Activated CD8-positive, alpha-beta memory T cell treated with anti-CD3 and anti-CD28 coated beads, Interleukin-2, amount 50 U/mL, for 4 hours (primary cell): ENCODE measurements around the gene GMPS.
"Not testable (repeated sequence)": the region's sequence is repeated elsewhere in the genome, so short reads cannot be mapped to it uniquely, and the experiment has no call there.

Source experiments
- DNase-seq: peaks from one replicate; pipeline ENCODE4 v3.0.0-alpha.2; 2020

GMPS gene

DNA sequence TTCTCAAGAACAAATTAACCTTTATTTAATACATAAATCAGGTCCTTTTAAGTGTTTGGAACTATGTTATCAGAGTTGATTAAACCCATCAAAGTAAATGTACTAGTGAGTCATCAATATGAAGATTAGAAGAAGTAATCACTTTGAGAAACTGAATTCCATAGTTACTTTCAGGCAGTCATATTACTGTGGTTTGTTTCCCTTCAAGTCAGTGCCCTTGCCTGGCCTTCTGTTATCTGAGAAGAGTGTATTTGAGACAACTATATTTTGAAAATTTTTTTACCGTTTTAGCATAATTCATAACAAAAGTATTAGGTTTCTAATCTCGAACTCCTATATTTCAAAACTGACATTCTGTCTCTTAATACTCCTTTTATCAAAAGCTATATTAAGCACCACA is 73.6 kb downstream of the GMPS start:
- DNase-seq: no peak

DNA sequence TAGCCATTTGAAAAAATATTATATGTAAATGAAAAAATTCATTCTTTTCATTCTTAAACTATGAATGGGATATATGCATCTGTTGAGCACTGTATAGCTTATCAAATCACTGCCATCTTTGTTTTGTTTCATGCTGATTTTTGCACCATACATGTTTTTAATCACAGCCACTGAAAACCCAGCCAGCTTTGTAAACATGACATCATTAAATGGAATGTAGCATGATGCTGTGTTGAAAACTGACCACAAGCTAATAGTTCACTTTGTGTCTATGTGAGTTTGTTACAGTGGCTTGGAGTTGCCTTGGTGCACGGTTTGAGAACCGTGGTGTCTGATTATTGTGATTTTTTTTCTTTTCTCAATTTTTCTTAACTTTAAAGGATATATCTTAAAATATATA is 75.7 kb downstream of the GMPS start:
- no peak for DNase-seq

DNA sequence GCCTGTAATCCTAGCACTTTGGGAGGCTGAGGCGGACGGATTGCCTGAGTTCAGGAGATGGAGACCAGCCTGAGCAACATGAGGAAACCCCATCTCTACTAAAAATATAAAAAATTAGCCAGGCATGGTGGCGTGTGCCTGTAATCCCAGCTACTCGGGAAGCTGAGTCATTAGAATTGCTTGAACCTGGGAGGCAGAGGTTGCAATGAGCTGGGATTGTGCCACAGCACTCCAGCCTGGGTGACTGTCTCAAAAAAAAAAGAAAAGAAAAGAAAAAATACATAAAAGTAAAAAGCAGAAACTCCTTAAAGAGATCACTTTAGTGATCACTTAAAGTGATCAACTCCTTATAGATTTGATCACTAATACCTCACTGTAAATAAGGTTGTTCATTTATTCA is 78.0 kb downstream of the GMPS start:
- DNase-seq: no peak

DNA sequence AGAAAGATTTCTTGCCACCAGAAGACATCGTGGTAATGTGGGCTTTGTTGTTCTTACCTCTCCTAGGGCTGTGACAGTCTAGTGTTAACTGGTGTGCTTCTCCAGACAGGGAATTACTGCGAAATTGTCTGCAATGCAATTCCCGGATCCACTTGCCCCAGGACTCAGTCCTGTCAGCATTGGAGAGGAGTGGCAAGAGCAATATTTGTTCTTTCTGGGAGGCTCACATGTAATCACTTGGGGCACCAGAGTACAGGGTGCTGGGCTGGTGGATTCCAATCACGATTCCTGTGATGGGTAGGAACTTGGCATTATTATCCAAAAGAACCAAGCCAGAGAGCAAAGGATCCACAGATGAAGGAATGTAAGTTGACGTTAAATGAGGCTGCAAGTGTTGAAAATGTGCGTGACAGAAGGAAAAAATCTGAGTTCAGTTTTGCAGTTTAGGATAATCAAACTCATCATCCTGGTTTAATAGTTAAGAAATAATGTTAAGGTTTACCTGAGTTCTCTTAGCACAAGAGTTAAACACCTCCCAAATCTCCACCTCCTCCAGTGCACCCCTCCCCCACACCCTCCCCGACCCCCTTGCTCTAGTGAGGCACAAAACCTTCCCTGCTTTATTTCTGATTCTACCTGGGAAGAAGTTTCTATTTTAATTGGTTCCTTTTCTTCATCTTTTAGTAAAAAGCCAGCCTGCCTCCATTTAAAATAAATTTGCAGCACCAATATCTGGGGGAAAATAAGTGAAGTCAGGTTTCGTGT is 79.2 kb downstream of the GMPS start:
- DNase-seq: no peak

DNA sequence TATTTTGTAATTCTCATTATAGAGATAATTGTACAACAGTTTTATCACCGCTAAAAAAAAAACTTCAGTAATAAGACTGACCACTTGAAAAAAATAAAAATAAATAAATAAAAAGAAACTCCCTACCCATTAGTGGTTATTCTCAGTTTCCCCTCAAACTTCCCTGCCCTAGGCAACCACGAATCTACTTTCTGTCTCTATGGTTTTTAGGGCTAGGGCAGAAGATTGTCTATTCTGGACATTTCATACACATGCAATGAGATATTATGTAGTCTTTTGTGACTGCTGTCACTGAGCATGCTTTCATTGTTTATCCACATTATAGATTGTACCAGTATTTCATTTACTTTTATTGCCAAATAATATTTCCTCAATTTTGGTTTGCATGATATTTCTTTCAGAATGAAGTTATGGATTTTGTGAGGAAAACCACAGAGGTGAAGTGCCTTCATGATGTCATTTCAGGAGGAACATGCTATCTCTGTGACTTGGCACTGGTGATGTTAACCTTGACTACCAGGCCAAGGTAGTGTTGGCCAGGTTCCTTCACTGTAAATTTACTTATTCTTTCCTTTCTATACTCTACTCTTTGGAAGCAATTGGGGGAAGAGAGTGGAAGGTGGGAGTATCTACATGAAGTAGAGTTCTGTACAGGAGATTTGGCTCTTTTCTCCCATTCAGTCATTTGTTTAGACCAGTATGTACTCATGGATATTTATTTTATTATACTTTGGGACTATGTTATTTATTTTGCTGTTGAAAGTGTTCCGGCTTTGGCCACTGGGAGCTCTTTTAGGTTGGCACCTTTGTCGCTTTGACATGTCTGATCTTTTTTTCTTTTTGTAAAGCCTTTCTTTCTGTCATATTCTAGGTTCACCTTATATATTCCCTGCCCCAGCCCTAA is 86.3 kb downstream of the GMPS start:
- DNase-seq: no peak

DNA sequence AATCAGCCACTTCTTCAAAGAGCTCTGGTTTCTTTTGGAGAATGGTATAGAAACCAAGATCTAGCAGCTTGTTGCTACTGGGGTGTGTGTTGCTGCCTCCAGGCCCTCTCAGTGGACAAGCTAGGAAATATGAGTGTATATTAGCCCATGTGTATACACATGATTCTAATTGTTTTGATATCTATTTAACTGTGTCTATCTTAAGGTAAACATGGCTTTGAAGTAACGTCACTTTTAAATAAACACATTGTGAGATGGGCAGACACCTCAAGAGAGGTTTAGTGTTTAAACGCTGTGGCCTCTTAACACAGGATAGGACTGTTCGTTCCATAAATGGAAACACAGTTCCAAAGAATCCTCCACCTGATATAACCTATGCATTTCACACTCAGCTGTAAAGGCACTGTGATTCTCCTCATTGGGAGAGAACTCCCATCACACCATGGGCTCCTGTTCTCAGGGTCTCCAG is 87.0 kb downstream of the GMPS start:
- no peak for DNase-seq

DNA sequence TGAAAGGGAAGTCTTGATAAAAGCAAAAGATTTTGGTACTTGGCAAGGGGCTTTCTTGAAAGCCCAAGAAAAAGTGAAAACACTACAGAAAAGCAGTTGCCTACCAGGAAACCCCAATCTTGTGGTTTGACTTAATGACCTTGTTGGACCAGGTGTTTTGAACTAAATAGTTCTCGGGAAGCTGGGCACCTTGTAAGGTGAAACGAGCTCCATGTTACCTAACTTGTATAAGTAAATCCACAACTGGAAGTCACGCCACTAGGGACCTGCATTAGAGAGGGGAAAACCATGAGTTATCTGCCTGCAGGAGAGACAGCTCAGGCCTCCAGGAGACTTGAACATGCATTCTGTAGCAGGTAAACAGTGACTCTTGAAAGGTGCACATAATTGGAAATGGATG is 88.2 kb downstream of the GMPS start:
- no peak for DNase-seq

DNA sequence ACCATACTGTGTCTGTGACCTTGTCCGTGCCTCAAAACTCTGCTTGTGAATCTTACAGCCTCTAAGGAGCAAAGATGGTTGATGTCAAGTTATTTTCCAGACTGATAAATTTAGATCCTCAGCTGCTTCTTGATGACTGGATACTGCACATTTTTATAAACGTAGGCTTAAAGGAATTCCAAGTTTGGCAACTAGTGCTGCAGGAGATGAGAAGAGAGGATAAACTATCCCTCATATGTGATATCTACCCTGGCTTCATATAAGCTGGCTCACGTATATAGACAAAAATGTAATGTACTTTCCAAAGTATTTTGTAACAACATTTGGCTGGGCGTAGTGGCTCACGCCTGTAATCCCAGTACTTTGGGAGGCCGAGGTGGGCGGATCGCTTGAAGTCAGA is 89.6 kb downstream of the GMPS start:
- no peak for DNase-seq

DNA sequence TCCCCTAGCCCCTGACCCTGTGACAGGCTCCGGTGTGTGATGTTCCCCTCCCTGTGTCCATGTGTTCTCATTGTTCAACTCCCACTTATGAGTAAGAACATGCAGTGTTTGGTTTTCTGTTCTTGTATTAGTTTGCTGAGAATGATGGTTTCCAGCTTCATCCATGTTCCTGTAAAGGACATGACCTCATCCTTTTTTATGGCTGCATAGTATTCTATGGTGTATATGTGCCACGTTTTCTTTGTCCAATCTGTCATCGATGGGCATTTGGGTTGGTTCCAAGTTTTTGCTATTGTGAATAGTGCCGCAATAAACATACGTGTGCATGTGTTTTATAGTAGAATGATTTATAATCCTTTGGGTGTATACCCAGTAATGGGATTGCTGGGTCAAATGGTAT is 90.6 kb downstream of the GMPS start:
- not testable (repeated sequence) for DNase-seq

DNA sequence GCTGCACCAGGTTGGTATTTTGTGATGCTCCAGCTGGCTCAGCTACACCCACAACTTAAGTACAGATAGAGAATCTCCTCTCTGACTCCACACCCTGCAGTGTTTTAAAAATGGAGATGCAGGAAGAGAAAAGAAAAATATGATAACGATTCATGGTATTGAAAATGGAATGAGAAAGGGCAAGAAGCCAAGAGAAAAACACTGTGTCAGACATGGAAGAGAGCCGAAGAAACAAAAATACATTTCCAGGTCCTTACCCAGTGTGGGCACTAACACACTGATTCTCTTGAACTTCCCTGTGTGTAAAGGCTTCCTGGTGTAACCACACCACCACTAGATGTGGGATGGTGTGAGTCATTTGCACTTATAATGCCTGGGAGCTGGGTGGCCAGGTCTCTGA is 93.1 kb downstream of the GMPS start:
- no peak for DNase-seq

DNA sequence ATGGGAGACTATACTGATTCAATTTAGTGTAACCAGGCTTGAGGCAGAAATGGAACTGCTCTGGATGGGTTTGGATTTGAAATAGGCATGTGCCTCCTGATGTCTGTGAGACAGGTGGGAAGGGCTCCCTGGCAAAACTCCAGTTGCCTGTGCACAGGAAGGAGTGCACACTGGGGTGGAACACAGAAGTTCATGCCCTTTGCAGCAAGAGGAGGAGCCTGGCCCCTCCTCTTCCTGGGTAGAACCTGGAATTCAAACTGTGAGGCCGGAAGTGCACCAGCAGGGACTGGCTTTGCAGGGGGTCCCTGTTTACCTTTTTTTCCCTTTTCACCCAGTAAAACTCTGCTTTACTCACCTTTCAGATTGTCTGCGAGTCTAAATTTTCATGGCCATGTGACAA is 99.9 kb downstream of the GMPS start:
- DNase-seq: no peak

DNA sequence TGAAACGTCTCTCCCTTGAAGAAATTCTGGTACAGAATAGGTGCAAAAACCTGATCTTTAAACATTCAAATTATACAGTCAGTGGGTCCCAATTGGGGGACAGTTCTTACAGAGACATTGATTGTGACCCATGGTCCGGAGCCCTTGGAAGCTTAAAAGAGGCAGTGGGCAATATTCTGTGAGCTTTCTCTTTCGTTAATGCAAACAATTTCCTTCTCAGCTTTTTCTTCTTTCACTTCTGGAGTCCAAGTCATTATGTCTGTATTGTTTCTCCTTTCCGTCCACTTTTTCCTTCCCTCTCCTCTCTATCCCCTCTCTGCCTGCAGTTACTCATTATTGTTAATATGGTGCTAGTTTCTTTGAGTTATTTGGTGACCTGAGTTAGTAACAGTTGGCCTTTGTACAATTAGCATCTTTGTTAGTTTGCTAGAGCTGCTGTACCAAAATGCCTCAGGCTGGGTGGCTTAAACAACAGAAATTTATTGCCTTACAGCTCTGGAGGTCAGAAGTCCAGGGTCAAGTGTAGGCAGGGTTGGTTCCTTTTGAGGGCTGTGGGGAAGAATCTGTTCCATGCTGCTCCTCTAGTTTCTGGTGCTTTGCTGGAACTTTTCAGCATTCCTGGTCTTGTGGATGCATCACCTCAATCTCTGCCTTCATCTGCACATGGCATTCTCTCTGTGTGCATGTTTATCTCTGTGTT is 102.6 kb downstream of the GMPS start:
- no peak for DNase-seq

DNA sequence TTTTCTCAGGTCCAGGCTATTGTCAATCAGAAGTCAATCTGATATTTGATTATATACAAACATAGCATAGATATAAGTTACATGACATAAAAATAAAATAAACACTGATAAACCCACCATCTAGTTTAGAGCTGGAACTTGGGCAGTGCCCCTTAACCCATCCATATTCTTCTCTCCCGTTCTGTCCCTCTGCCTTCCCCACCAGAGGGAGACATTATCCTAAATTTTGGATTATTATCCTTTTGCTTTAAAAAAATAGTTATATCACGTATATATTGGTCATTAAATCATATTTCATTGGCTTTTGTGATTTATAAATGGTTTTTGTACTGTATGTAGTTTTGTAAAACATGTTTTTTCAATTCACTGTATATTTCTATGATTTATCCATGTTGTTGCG is 107.9 kb downstream of the GMPS start:
- DNase-seq: no peak

DNA sequence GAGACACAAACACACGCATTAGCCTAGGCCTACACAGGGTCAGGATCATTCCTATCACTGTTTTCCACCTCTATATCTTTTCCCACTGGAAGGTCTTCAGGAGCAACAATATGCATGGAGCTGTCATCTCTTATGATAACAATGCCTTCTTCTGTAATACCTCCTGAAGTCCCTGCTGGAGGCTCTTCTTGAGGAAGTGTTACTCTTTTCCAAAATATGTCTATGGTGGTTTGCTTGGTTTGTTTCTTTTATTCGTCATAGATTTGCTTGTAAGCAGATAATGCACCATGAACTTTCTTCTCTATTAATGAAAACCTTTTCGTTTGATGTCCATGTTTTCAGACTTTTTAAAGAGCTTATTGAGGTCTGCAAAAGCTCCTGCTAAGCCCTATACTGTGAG is 109.3 kb downstream of the GMPS start:
- no peak for DNase-seq

DNA sequence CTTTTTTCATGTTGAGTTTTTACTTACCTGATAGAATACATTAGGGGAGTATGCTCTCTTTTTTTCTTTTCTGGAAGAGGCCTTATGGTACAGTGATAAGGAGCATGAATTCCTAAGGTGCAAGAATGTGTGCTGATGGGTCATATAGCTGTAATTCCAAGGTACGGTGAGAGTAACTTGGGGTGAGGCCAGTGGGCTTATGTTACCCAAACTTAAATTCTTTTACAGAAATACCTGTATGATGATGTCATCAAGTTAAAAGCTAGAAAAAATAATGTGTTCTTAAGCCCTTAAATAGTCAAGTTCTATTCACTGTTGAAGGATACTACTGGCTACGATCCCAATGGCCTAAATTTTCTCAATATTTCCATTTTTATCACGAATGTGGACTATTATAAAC is 111.2 kb downstream of the GMPS start:
- DNase-seq: no peak

DNA sequence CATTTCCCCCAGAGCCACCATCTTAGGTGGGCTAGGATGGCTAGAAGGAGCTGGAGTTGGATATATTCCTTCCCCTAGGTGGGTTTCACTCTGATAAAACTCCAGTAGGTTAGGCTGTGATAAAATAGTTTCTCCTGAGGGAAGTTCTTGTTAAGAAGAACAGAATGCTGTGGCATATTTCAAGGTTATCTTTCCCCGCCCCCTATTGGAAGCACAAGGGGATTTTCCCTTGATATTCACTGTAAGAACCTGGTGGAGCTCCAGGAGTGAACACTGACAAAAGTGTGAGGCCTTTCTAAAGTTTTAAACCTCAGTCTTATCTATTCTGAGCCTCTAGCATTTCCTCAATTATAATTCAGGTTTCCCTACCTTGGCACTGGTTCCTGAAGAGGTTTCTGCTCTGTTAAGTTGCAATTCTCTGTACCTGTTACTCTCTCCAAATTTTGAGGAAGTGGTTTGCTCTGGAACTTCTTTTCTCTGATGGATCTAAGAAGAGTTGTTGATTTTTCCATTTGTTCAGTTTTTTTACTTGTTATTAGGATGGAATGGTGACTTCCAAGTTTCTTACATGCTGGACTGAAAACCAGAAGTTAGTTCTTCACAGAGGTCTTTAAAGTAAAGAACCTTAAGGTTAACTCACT is 113.5 kb downstream of the GMPS start:
- DNase-seq: no peak

DNA sequence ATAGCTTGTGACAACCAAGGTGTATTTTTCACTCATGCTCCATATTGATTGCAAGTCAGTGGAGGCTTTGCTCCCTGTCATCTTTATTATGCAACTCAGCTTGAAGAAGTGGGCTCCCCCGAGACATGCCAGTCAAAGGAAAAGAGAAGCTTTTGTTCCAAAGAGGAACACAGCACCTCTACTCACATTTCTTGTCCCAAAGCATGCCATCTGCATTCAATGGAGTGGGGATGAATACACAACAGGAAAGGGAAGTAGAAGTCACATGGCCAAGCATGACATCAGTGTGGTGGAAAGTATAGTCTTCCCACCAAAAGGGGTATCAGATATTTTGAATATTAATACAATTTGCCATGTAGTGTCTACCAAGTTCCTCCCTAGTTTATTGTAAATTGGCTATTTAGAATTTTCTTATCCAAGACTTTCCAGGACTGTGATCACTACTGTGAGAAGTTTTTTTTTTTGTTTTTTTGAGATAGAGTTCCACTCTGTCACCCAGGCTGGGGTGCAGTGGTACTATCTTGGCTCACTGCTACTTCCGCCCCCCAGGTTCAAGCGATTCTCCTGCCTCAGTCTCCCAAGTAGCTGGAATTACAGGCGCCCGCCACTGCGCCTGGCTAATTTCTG is 114.5 kb downstream of the GMPS start:
- no peak for DNase-seq

DNA sequence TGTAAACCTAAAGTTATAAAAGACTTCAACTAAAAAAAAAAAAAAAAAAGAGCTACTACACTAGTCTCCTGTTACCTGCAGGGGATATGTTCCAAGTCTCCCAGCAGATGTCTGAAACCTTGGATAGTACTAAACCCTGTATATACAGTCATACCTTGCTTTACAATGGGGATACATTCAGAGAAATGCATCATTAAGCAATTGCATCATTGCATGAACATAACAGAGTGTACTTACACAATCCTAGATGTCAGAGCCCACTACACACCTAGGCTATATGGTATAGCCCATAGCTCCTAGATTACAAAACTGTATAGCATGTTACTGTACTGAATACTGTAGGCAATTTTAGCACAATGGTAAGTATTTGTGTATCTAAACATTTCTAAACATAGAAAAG is 119.1 kb downstream of the GMPS start:
- DNase-seq: no peak

DNA sequence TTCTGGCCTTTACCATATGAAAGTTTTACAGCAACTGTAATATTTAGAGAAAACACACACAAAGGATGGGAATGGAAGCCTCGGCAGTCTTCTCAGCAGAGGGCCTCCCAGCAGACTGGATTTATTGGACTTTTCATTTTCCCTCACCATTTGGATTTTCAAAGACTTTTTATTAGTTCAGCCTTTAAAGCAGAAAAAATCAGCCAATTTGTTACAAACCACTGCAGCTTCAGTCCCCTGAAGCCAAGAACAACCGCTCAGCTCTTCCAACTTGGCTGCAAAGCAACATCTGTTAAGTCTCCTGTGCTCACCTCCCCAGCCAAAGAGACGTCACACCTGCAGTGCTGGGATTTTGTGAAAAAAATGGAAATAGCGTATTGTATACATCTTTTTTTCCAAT is 120.8 kb downstream of the GMPS start:
- no peak for DNase-seq

DNA sequence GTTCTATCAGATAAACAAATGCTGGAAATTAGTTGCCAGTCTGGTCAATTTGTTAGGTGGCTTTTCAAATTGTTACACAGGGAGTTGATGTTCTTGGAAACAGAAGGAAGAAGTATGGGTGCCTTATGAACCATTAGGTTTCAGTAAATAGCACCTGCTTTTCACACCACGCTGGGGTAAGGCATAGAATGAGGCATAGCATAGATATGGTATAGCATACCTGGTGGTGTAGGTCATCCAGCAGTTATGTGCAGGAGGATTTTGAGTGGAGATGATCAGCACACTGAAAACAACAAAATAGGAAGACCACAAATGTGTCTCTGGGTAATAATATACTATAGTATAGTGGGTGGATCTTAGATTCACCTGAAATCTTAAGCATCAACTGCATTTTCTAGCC is 121.4 kb downstream of the GMPS start:
- DNase-seq: no peak
